Glutamatergic neuron (in vitro differentiated cells): ENCODE data around the gene ZNF830. TPM values are rescaled to one million over a fixed set of nuclear protein-coding genes. Genes with fewer than 3 reads are reported as not detected.

Experiments used
- DNase-seq: peaks from one replicate; pipeline ENCODE4 v3.0.0; 2022
- H3K27ac Mint-ChIP-seq: one replicate; pipeline ENCODE4 v1.8.0; 2020; ENCODE audit warnings: mild to moderate bottlenecking, mixed read lengths, inconsistent platforms; ENCODE audit not compliant: unreplicated experiment
- H3K27me3 Mint-ChIP-seq: one replicate; pipeline ENCODE4 v1.8.0; 2020; ENCODE audit warnings: mild to moderate bottlenecking, moderate library complexity, mixed read lengths, inconsistent platforms; ENCODE audit not compliant: unreplicated experiment
- H3K36me3 Mint-ChIP-seq: one replicate; pipeline ENCODE4 v1.8.0; 2020; ENCODE audit warnings: mild to moderate bottlenecking, mixed read lengths, inconsistent platforms; ENCODE audit not compliant: unreplicated experiment
- H3K4me1 Mint-ChIP-seq: one replicate; pipeline ENCODE4 v1.8.0; 2020; ENCODE audit warnings: mild to moderate bottlenecking, low read depth, mixed read lengths, inconsistent platforms; ENCODE audit not compliant: unreplicated experiment
- H3K4me3 Mint-ChIP-seq: one replicate; pipeline ENCODE4 v1.8.0; 2020; ENCODE audit warnings: mild to moderate bottlenecking, mixed read lengths, inconsistent platforms; ENCODE audit not compliant: unreplicated experiment
- H3K9me3 Mint-ChIP-seq: one replicate; pipeline ENCODE4 v1.8.0; 2020; ENCODE audit warnings: mild to moderate bottlenecking, moderate library complexity, mixed read lengths, inconsistent platforms; ENCODE audit not compliant: unreplicated experiment
- CTCF ChIP-seq: fragments of 200-600 bp; sonication (generic); IDR thresholded peaks from one replicate; pipeline ENCODE4 v1.5.0; 2021; ENCODE audit not compliant: partially characterized antibody, unreplicated experiment
- total RNA-seq: library from RNA; stranded (reverse); fragmentation: NEBNext Ultra II Directional; extraction: Animal tissue kit (Norgen Biotek cat#: 25700); gene quantifications from one replicate; pipeline ENCODE4 v1.2.1, GENCODE V29; 2021; ENCODE audit not compliant: unreplicated experiment

The ZNF830 gene
- total RNA-seq, 1 donor from 2014 or later, result 19.1 TPM

- H3K36me3 Mint-ChIP-seq, result no peaks in the 10 kb centered on the region
- peak overlapping the region; percentile 93 for H3K27ac Mint-ChIP-seq
- H3K4me3 Mint-ChIP-seq, result peak overlapping the region; percentile 98
- DNase-seq, result peak; percentile 76
- peaks cover 14% of the 10 kb centered on the region for H3K4me1 Mint-ChIP-seq
- TF ChIP-seq CTCF, result no peak
- peaks cover 9% of the 10 kb centered on the region for H3K9me3 Mint-ChIP-seq
- peaks cover 10% of the 10 kb centered on the region for H3K27me3 Mint-ChIP-seq
Measured at GRCh38 chr17:34980681-34981537, 19.6 kb downstream of the ZNF830 start.

- H3K27ac Mint-ChIP-seq, result peak overlapping the region; percentile 93
- peaks cover 14% of the 10 kb centered on the region for H3K4me1 Mint-ChIP-seq
- DNase-seq, result no peak
- H3K36me3 Mint-ChIP-seq, result no peaks in the 10 kb centered on the region
- peaks cover 10% of the 10 kb centered on the region for H3K27me3 Mint-ChIP-seq
- H3K4me3 Mint-ChIP-seq, result peak overlapping the region; percentile 98
- H3K9me3 Mint-ChIP-seq, result peaks cover 9% of the 10 kb centered on the region
- TF ChIP-seq CTCF, result no peak
Measured at GRCh38 chr17:34981538-34982241, 20.4 kb downstream of the ZNF830 start.

GRCh38 chr17:34987232-34987631 lies 25.9 kb downstream of the ZNF830 start:
- no peaks in the 10 kb centered on the region for H3K36me3 Mint-ChIP-seq
- H3K4me3 Mint-ChIP-seq, result no peak overlapping the region
- peaks cover 1% of the 10 kb centered on the region for H3K27me3 Mint-ChIP-seq
- H3K9me3 Mint-ChIP-seq, result peaks cover 2% of the 10 kb centered on the region
- H3K27ac Mint-ChIP-seq, result no peak overlapping the region
- DNase-seq, result no peak
- TF ChIP-seq CTCF, result no peak
- H3K4me1 Mint-ChIP-seq, result no peaks in the 10 kb centered on the region

GRCh38 chr17:34988644-34989043 lies 27.3 kb downstream of the ZNF830 start:
- H3K4me3 Mint-ChIP-seq, result no peak overlapping the region
- no peaks in the 10 kb centered on the region for H3K36me3 Mint-ChIP-seq
- H3K27ac Mint-ChIP-seq, result no peak overlapping the region
- TF ChIP-seq CTCF, result no peak
- peaks cover 1% of the 10 kb centered on the region for H3K27me3 Mint-ChIP-seq
- no peak for DNase-seq
- no peaks in the 10 kb centered on the region for H3K4me1 Mint-ChIP-seq
- peaks cover 2% of the 10 kb centered on the region for H3K9me3 Mint-ChIP-seq

- no peaks in the 10 kb centered on the region for H3K4me1 Mint-ChIP-seq
- no peak overlapping the region for H3K4me3 Mint-ChIP-seq
- H3K27ac Mint-ChIP-seq, result no peak overlapping the region
- H3K9me3 Mint-ChIP-seq, result peaks cover 2% of the 10 kb centered on the region
- no peaks in the 10 kb centered on the region for H3K36me3 Mint-ChIP-seq
- H3K27me3 Mint-ChIP-seq, result peaks cover 1% of the 10 kb centered on the region
- no peak for TF ChIP-seq CTCF
- no peak for DNase-seq
Measured at GRCh38 chr17:34989473-34989872, 28.1 kb downstream of the ZNF830 start.
